NCI-H748 (cell line): Measurements from ENCODE around the gene LENG9.
A peak's percentile ranks its signal among the peaks of the same experiment; 100 is the strongest.

Experiments
- DNase-seq: peaks from one replicate; lab custom pipeline; 2025; ENCODE audit not compliant: unreplicated experiment; lab: John Stamatoyannopoulos, UW

LENG9 gene

DNA sequence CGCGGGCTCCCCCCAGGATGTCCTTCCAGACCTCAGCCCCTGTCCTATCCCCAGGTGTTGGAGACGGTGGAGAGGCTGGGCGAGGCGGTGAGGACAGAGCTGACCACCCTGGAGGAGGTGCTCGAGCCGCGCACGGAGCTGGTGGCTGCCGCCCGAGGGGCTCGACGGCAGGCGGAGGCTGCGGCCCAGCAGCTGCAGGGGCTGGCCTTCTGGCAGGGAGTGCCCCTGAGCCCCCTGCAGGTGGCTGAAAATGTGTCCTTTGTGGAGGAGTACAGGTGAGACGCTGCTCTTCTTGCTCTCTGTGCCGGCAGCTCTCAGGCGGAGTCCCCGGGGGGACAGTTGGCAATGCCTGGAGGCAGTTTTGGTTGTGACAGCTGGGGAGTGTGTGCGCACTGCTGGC, 41.4 kb downstream of the LENG9 start:
- DNase-seq, result peak; percentile 32

GRCh38 chr19:54421521-54421920, 42.1 kb downstream of the LENG9 start:
- DNase-seq, result no peak

DNA sequence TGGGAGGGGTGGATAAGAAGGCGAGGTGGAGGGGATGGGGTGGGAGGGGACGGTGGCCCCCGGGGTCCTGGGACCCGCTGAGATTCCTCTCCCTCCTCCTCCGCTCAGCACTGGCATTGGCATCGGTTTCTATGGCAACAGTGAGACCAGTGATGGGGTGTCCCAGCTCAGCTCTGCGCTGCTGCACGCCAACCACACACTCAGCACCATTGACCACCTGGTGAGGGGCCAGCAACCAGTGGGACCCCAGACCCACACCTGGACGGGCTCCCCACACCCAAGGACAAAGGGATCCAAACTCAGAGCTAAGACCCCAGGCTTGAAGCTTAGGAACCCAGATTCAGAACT, 42.4 kb downstream of the LENG9 start:
- peak; percentile 38 for DNase-seq

DNA sequence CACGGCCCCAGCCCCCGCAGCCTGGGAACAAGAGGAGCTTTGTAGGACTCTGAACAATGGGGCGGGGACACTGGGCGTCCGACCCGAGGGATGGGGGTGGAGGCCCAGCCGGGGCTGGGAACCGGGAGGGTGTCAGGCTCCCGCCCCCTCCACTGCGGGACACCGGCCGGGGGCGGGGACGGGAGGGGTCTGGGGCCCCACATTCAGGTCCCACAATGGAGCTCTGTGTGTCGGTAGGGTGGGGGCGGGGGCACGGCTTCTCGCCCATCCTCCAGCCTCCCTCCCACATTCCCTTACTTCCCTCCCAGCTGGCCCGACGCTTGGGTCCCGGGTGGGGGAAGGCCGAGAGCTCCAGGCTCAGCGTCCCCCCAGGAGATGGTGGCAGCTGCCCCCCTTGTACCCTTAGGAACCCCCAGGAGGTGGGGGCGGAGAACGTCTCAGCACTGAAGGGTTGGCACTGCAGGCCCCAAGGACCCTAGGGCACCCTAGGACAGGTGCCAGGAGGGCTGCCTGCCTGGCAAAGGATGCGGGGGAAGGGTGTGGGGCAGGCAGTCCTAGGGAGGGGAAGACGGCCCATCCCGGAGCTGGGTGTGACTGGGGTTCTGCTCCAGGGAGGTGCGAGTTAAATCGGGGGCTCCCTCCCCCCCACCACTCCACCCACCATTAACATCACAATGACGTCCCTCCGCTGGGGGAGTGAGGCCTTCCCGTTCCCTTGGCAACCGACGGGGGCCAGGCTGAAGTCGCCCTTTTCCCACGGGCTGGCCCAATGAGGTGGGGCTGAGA, 43.0 kb downstream of the LENG9 start:
- DNase-seq, result no peak

- no peak for DNase-seq
These were observed 43.6 kb downstream of the LENG9 start for GRCh38 chr19:54420068-54420382.

GRCh38 chr19:54418930-54419800, 44.4 kb downstream of the LENG9 start:
- DNase-seq, result no peak

- no peak for DNase-seq
These were observed 45.3 kb downstream of the LENG9 start for GRCh38 chr19:54418030-54418929.

- no peak for DNase-seq
These were observed 46.7 kb downstream of the LENG9 start for GRCh38 chr19:54416695-54417491.

GRCh38 chr19:54415901-54416673, 47.5 kb downstream of the LENG9 start:
- no peak for DNase-seq

- no peak for DNase-seq
These were observed 48.2 kb downstream of the LENG9 start, which contains the start of gene TTYH1 for GRCh38 chr19:54415208-54415900. Gene TTYH1, plus strand, starts transcription at chr19:54415464. Its CDS starts 89 bp downstream, at chr19:54415553.

DNA sequence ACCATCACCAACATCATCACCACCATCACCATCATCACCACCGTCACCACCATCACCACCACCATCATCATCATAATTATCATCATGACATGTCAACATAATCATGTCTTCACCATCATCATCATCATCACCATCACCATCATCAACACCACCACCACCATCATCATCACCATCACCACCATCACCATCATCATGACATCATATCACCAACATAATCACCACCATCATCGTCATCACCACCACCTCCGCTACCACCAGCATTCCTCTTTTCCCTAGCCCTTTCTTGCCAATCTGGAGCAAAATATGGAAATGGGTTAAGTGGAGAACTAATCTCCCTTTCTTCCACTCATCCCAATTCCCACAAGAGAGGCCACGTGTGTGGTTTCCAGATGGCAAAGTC, 49.4 kb downstream of the LENG9 start:
- DNase-seq, result no peak

DNA sequence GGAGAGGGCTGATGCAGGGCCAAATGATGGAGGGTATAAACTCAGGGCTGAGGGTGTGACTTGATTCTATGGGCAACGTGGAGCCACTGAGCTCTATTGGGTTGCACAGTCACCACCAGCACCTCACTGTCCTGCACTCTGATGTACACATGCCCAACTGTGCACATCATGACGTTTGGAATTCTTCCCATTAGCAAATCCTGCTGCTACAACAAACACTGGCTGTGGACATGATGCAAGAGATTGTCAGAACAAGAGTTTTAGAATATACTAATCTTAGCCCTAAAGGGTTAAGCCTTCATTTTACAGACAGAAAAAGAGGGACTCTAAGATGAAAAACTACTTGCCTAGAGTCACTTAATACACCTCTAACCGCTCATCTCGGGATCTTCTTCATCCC, 50.7 kb downstream of the LENG9 start:
- no peak for DNase-seq
